Raji (cell line): ENCODE measurements around the gene INPP5F.

Experiments used
- POLR2A ChIP-seq: IDR thresholded peaks from 2 replicates; pipeline ENCODE4 v1.6.1; 2011; ENCODE audit warnings: low read depth, low read length, control low read depth; ENCODE audit not compliant: insufficient read depth

The INPP5F gene

DNA sequence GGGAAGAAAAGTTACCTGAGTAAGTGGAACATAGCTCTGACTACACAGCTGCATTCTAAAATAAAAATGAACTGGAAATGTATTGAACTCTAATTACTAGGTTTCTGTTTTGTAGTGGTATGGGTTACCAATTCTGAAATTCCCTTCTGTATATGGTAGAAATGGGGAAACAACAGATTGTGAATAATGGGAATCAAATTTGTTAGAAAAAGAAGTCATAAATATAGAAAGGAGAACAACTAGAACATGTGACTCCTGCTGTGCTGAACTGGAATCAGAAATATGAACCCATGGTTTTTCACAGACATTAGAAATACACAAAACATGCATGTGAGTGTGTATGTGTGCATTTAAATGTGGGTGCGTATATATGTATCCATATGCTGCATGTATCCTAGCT lies 119.8 kb downstream of the INPP5F start:
- no peak for TF ChIP-seq POLR2A

DNA sequence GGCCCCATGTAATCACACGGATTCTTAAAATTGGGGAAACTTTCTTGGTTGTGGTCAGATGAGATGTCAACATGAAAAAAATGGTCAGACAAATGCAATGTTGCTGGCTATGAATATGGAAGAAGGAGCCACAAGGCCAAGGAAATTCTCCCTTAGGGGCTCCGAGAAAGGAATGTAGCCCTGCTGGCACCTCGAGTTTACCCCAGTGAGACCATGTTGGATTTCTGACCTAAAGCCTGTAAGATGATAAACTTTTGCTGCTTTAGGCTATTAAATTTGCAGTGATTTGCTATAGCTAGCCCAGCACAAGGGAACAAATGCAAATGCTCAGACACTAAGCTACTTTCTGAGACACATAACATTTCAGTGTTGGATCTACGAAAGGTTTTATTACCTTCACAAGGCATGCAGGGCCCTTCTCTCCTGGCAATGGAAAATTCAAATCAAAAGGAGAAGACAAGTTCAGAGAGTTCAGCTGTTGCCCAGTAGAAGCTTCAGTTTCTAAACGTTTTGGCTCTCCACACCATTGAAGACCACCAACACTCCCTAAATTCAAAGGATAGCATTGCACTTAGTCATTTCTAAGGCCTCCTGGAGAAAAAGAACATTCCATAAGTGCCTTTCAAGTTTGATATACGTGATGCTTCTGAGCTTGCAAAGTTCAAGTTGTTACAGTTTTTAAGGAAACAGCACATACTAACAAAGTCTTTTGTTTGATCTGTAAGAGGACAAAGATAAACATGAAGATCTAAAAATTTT lies 123.4 kb downstream of the INPP5F start:
- TF ChIP-seq POLR2A = no peak

DNA sequence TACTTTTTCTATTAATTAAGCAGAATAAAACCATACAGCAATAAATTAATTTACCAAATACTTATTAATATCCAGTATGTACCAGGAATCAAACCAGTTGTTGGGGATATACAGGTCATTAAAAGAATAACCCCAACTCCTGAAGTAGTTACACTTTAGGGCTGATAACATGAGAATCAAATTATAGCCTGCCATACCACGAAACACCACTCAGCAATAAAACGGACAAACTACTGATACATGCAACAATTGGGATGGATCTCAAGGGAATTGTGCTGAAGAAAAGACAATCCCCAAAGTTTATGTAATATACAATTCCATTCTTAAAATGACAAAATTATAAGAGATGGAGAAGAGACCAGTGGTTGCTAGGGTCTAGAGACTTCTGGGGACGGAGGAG lies 124.1 kb downstream of the INPP5F start:
- TF ChIP-seq POLR2A = no peak

- TF ChIP-seq POLR2A = no peak
These were observed 126.4 kb downstream of the INPP5F start for GRCh38 chr10:119852277-119852676.

GRCh38 chr10:119852822-119853221 lies 127.0 kb downstream of the INPP5F start:
- no peak for TF ChIP-seq POLR2A

DNA sequence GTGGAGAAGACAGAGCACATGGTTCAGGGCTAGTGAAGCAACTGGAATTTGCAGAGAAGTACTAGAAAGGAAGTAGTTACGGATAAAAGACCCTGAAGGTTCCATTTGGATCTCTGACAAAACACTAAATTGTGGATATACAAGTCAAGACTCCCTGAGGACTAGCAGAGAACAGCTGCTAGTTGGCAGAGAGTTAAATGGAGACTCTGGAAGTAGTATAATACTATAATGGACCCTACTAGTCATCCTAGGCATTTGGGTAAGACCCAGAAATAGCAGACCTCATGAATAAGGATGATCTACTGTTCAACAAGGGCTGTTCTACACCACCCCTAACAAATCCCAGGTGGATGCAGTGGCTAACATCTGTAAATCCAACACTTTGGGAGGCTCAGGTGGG lies 127.7 kb downstream of the INPP5F start:
- no peak for TF ChIP-seq POLR2A

- TF ChIP-seq POLR2A = no peak
These were observed 132.2 kb downstream of the INPP5F start for GRCh38 chr10:119858063-119858462.

GRCh38 chr10:119859420-119860258 lies 133.8 kb downstream of the INPP5F start:
- TF ChIP-seq POLR2A = no peak

DNA sequence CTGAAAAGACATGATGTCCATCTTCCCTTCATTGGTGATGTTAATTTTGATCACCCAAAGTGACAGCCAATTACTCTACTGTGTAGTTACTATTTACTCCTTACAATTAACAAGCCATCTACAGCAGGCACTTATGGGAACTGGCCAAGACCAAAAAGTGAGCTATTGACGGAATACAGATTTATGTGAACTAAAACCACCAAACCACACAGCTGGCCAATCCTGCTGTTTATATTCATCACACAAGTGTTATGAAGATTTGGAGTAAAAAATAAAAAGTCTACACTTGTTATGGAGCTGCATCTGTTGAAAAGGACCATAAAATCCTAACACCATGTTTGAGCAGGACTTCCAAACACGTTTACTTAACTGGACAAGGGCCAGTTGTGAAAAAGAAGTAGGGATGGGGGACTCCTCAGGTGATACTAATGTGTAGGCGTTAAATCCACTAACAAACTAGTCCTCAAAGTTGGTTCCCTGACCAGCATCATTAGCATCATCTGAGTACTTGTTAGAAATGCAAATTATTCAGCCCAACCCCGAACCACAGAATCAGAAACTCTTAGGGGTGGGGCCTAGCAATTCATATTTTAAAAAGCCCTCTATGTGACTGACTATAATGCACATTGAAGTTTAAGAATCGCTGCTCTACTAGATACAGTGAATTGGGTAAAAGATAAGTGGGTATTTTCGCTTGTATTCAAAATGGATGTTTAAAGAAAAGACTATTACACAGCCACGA lies 135.2 kb downstream of the INPP5F start:
- no peak for TF ChIP-seq POLR2A

GRCh38 chr10:119862524-119862923 lies 136.7 kb downstream of the INPP5F start:
- no peak for TF ChIP-seq POLR2A

DNA sequence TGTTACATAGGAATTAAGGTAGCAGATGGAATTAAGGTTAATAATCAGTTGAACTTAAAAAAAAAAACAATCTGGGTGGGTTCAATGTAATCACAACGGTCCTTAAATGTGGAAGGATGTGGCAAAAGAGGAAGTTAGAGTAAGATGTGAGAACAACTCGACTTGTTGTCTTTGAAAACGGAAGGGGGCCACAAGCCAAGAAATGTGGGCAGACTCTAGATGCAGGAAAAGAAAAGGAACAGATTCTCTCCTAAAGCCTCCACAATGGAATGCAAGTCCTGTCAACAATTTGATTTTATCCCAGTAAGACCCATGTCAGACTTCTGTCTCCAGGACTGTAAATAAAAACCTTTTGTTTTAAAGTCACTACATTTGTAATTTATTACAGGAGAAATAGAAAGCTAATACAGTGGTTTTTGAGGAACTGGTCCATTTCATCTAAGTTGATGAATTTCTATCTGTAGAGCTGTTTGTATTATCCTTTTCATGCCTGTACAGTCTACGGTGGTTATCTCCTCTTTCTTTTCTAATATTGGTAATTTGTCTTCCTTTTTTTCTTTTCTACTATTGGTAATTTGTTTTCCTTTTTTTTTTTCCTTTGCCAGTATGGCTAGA lies 138.2 kb downstream of the INPP5F start:
- no peak for TF ChIP-seq POLR2A

DNA sequence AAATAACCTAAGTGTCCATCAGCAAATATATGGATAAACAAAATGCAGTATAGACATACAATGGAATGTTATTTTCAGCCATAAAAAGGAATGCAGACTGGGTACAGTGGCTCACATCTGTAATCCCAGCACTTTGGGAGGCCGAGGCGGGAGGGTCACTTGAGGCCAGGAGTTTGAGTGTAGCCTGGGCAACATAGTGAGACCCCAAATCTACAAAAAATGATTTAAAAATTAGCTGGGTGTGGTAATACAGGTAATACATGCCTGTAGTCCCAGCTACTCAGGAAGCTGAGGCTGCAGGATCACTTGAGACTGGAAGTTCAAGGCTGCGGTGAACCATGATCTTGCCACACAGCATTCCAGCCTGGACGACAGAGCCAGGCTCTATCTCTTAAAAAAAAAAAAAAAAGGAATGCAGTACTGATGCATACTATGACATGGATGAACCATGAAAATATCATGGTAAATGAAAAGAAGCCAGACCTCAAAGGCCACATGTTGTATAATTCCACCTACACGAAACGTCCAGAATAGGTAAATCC lies 139.9 kb downstream of the INPP5F start:
- TF ChIP-seq POLR2A = no peak

- TF ChIP-seq POLR2A = no peak
These were observed 141.5 kb downstream of the INPP5F start for GRCh38 chr10:119867317-119867716.

GRCh38 chr10:119871881-119872609 lies 146.2 kb downstream of the INPP5F start:
- no peak for TF ChIP-seq POLR2A
